ENCODE results near the gene SEC14L5. TPM values are rescaled to one million over a fixed set of nuclear protein-coding genes. Genes with fewer than 3 reads are reported as not detected.

The SEC14L5 gene
- total RNA-seq, 1 donor from 2014 or later = not detected

GRCh38 chr16:4980691-4981090, 22.6 kb downstream of the SEC14L5 start:
- DNase-seq (ENCODE audit: low read depth) = no peak
- Histone ChIP-seq H3K36me3 (ENCODE audit: control insufficient read depth, insufficient read depth, low read length) (no peaks in the 10 kb centered on the region), H3K4me3 (ENCODE audit: low read depth, low read length) (no peak overlapping the region), H3K27me3 (ENCODE audit: control insufficient read depth, insufficient read depth, low read length) (peaks cover 21% of the 10 kb centered on the region)
- no peak for TF ChIP-seq CTCF (IDR thresholded peaks at IDR 0.05; ENCODE audit: insufficient read depth, low read length, poor library complexity, severe bottlenecking)

GRCh38 chr16:4981473-4981872, 23.3 kb downstream of the SEC14L5 start:
- peaks cover 21% of the 10 kb centered on the region for H3K27me3 ChIP-seq (ENCODE audit: control insufficient read depth, insufficient read depth, low read length)
- no peak for DNase-seq (ENCODE audit: low read depth)
- no peak for TF ChIP-seq CTCF (IDR thresholded peaks at IDR 0.05; ENCODE audit: insufficient read depth, low read length, poor library complexity, severe bottlenecking)
- H3K36me3 ChIP-seq (ENCODE audit: control insufficient read depth, insufficient read depth, low read length) = no peaks in the 10 kb centered on the region
- no peak overlapping the region for H3K4me3 ChIP-seq (ENCODE audit: low read depth, low read length)

- TF ChIP-seq CTCF (IDR thresholded peaks at IDR 0.05; ENCODE audit: insufficient read depth, low read length, poor library complexity, severe bottlenecking) = no peak
- Histone ChIP-seq H3K36me3 (ENCODE audit: control insufficient read depth, insufficient read depth, low read length) (no peaks in the 10 kb centered on the region), H3K27me3 (ENCODE audit: control insufficient read depth, insufficient read depth, low read length) (peaks cover 22% of the 10 kb centered on the region), H3K4me3 (ENCODE audit: low read depth, low read length) (no peak overlapping the region)
- no peak for DNase-seq (ENCODE audit: low read depth)
These were observed 24.1 kb downstream of the SEC14L5 start for GRCh38 chr16:4982056-4982867.

- Histone ChIP-seq H3K36me3 (ENCODE audit: control insufficient read depth, insufficient read depth, low read length) (no peaks in the 10 kb centered on the region), H3K27me3 (ENCODE audit: control insufficient read depth, insufficient read depth, low read length) (peaks cover 33% of the 10 kb centered on the region), H3K4me3 (ENCODE audit: low read depth, low read length) (no peak overlapping the region)
- DNase-seq (ENCODE audit: low read depth) = no peak
- TF ChIP-seq CTCF (IDR thresholded peaks at IDR 0.05; ENCODE audit: insufficient read depth, low read length, poor library complexity, severe bottlenecking) = no peak
These were observed 26.3 kb downstream of the SEC14L5 start for GRCh38 chr16:4984174-4984990.

- no peaks in the 10 kb centered on the region for H3K36me3 ChIP-seq (ENCODE audit: control insufficient read depth, insufficient read depth, low read length)
- no peak for TF ChIP-seq CTCF (IDR thresholded peaks at IDR 0.05; ENCODE audit: insufficient read depth, low read length, poor library complexity, severe bottlenecking)
- peaks cover 20% of the 10 kb centered on the region for H3K27me3 ChIP-seq (ENCODE audit: control insufficient read depth, insufficient read depth, low read length)
- H3K4me3 ChIP-seq (ENCODE audit: low read depth, low read length) = no peak overlapping the region
- no peak for DNase-seq (ENCODE audit: low read depth)
These were observed 29.1 kb downstream of the SEC14L5 start for GRCh38 chr16:4987250-4987579.
